SK-N-SH (cell line): ENCODE data around the gene PLPPR2. TPM values are rescaled to one million over a fixed set of nuclear protein-coding genes. Genes with fewer than 3 reads are reported as not detected.
A peak's percentile ranks its signal among the peaks of the same experiment; 100 is the strongest.
"Not testable (repeated sequence)": the region's sequence is repeated elsewhere in the genome, so short reads cannot be mapped to it uniquely, and the experiment has no call there.

ENCODE experiments used
- CTCF ChIA-PET: fragments of 300-600, 350-600 bp; formaldehyde crosslinking; extraction: SDS; loops from one replicate; lab custom pipeline; 2021; lab: Yijun Ruan, JAX
- POLR2A ChIA-PET: fragments of 350-600 bp; sonication (Branson Sonifier 250); formaldehyde crosslinking; extraction: SDS; loops from one replicate; lab custom pipeline; 2020; ENCODE audit warnings: antibody characterized with exemption, inconsistent platforms; lab: Yijun Ruan, JAX
- DNase-seq: peaks from one replicate; pipeline ENCODE4 v3.0.0; 2012
- H2AFZ ChIP-seq: fragments of 200-600 bp; sonication (generic); 2 replicates; pipeline ENCODE4 v1.8.1; 2016; ENCODE audit warnings: antibody characterized with exemption, mild to moderate bottlenecking, low read depth
- H3F3A ChIP-seq: fragments of 200-600 bp; sonication (generic); replicated peaks from 2 replicates; pipeline ENCODE3; 2016; ENCODE audit warnings: antibody characterized with exemption, mild to moderate bottlenecking; ENCODE audit not compliant: insufficient read depth
- H3K27ac ChIP-seq, 2 experiments: fragments of 200-500 bp in 1 of 2; fragments of 200-600 bp in 1 of 2; sonication (Bioruptor generic) in 1 of 2; sonication (generic), shearing (Covaris generic) in 1 of 2; 2 replicates each; pipeline versions ENCODE4 v1.5.1 to v1.6.1; 2014 to 2016; ENCODE audit warnings: low read depth in 2 of 2, inconsistent platforms in 1 of 2, low read length in 1 of 2, mild to moderate bottlenecking in 1 of 2, mixed read lengths in 1 of 2
- H3K27me3 ChIP-seq: fragments of 200-600 bp; sonication (generic), shearing (Covaris generic); 2 replicates; pipeline ENCODE4 v1.6.1; 2016; ENCODE audit warnings: mixed run types; ENCODE audit not compliant: insufficient read depth
- H3K36me3 ChIP-seq, 2 experiments: fragments of 200-500 bp in 1 of 2; fragments of 200-600 bp in 1 of 2; sonication (Bioruptor generic) in 1 of 2; sonication (generic) in 1 of 2; replicated peaks in 1 of 2; 2 replicates each; pipeline versions ENCODE3 to v1.5.1; 2014 to 2016; ENCODE audit warnings: low read length in 1 of 2, mild to moderate bottlenecking in 1 of 2; ENCODE audit not compliant: insufficient read depth in 2 of 2, control insufficient read depth in 1 of 2
- H3K4me1 ChIP-seq, 2 experiments: fragments of 200-500 bp in 1 of 2; fragments of 200-600 bp in 1 of 2; sonication (Bioruptor generic) in 1 of 2; sonication (generic), shearing (Covaris generic) in 1 of 2; 2 replicates each; pipeline versions ENCODE4 v1.5.1 to v1.6.1; 2014 to 2016; ENCODE audit warnings: low read depth in 1 of 2, low read length in 1 of 2, mixed run types in 1 of 2; ENCODE audit not compliant: insufficient read depth in 2 of 2, control insufficient read depth in 1 of 2
- H3K4me2 ChIP-seq: fragments of 200-600 bp; sonication (generic), shearing (Covaris generic); 2 replicates; pipeline ENCODE4 v1.6.1; 2017; ENCODE audit warnings: mixed run types
- H3K4me3 ChIP-seq, 2 experiments: fragments of 200-500 bp in 1 of 2; fragments of 200-600 bp in 1 of 2; sonication (Bioruptor generic) in 1 of 2; sonication (generic), shearing (Covaris generic) in 1 of 2; 2 replicates each; pipeline versions ENCODE4 v1.5.1 to v1.8.1; 2014 to 2016; ENCODE audit warnings: low read depth in 2 of 2, inconsistent platforms in 1 of 2, low read length in 1 of 2, mild to moderate bottlenecking in 1 of 2, mixed read lengths in 1 of 2, moderate library complexity in 1 of 2
- H3K79me2 ChIP-seq: fragments of 200-600 bp; sonication (generic); 2 replicates; pipeline ENCODE4 v1.8.1; 2017; ENCODE audit warnings: mild to moderate bottlenecking; ENCODE audit not compliant: insufficient read depth
- H3K9ac ChIP-seq: fragments of 200-600 bp; sonication (generic); 2 replicates; pipeline ENCODE4 v1.6.1; 2017; ENCODE audit warnings: mixed run types
- H3K9me2 ChIP-seq: fragments of 200-600 bp; sonication (generic); 2 replicates; pipeline ENCODE4 v1.6.1; 2017; ENCODE audit warnings: mixed run types
- H3K9me3 ChIP-seq: fragments of 200-600 bp; sonication (generic); 2 replicates; pipeline ENCODE4 v1.6.1; 2017; ENCODE audit warnings: mixed run types, mild to moderate bottlenecking, moderate library complexity
- H4K20me1 ChIP-seq: fragments of 200-600 bp; sonication (generic); 2 replicates; pipeline ENCODE4 v1.6.1; 2017; ENCODE audit warnings: mild to moderate bottlenecking, mixed run types; ENCODE audit not compliant: insufficient read depth
- CHD2 ChIP-seq: fragments of 150-350 bp; IDR thresholded peaks from 2 replicates; pipeline ENCODE4 v1.6.1; 2018; ENCODE audit warnings: low read length; ENCODE audit not compliant: partially characterized antibody
- EP300 ChIP-seq, 2 experiments: IDR thresholded peaks; 2 replicates each; pipeline versions ENCODE4 v1.4.0 to v1.6.1; 2012; ENCODE audit warnings: borderline replicate concordance in 1 of 2, low read depth in 1 of 2, low read length in 1 of 2
- FOSL2 ChIP-seq: IDR thresholded peaks from 2 replicates; pipeline ENCODE4 v1.4.0; 2012; ENCODE audit warnings: low read depth, mild to moderate bottlenecking, moderate library complexity, borderline replicate concordance
- FOXJ3 ChIP-seq: sonication (generic); formaldehyde crosslinking; IDR thresholded peaks from 2 replicates; pipeline ENCODE4 v1.5.1; 2020; ENCODE audit warnings: mild to moderate bottlenecking, missing genetic modification reagents
- FOXM1 ChIP-seq: IDR thresholded peaks from 2 replicates; pipeline ENCODE4 v1.4.0; 2012; ENCODE audit warnings: low read depth, mild to moderate bottlenecking
- GABPA ChIP-seq: IDR thresholded peaks from 2 replicates; pipeline ENCODE4 v1.4.0; 2012; ENCODE audit warnings: low read depth, mild to moderate bottlenecking
- GATA2 ChIP-seq: sonication (generic); formaldehyde crosslinking; IDR thresholded peaks from 2 replicates; pipeline ENCODE4 v1.5.0; 2020; ENCODE audit warnings: mild to moderate bottlenecking, missing genetic modification reagents
- MXI1 ChIP-seq: IDR thresholded peaks from 2 replicates; pipeline ENCODE4 v1.6.1; 2012; ENCODE audit warnings: mild to moderate bottlenecking, low read depth, low read length, improper control_type of control experiment
- NFIC ChIP-seq: IDR thresholded peaks from 2 replicates; pipeline ENCODE4 v1.4.0; 2012; ENCODE audit warnings: borderline replicate concordance
- RAD21 ChIP-seq: IDR thresholded peaks from 2 replicates; pipeline ENCODE4 v1.6.1; 2012; ENCODE audit warnings: mild to moderate bottlenecking, low read length
- RFX5 ChIP-seq: IDR thresholded peaks from 2 replicates; pipeline ENCODE4 v1.6.1; 2012; ENCODE audit warnings: mild to moderate bottlenecking, improper control_type of control experiment, low read length
- SIN3A ChIP-seq: IDR thresholded peaks from 2 replicates; pipeline ENCODE4 v1.6.1; 2012; ENCODE audit warnings: low read depth, mild to moderate bottlenecking, low read length, moderate library complexity, borderline replicate concordance
- SMC3 ChIP-seq: IDR thresholded peaks from 2 replicates; pipeline ENCODE4 v1.6.1; 2012; ENCODE audit warnings: low read depth, low read length, improper control_type of control experiment
- TAF1 ChIP-seq: IDR thresholded peaks from 2 replicates; pipeline ENCODE4 v1.6.1; 2012; ENCODE audit warnings: low read depth, mild to moderate bottlenecking, low read length, moderate library complexity, borderline replicate concordance
- TCF12 ChIP-seq: IDR thresholded peaks from 2 replicates; pipeline ENCODE4 v1.4.0; 2012
- WGBS: methylation state at CpG from one replicate; pipeline ENCODE4 v1.1.6; 2017; ENCODE audit warnings: low lambda C conversion rate; 5-methylcytosine and 5-hydroxymethylcytosine counted together
- polyA plus RNA-seq, 3 experiments: library from polyadenylated mRNA; depleted of rRNA; stranded (reverse); fragments of >200 nt; gene quantifications; 2 replicates each; pipeline ENCODE4 v1.2.3, GENCODE V29; 2012
- TF ChIP-seq, protein P1 (sequence below): fragments of 150-350 bp; IDR thresholded peaks from 2 replicates; pipeline ENCODE4 v1.6.1; 2016; ENCODE audit warnings: mild to moderate bottlenecking, low read depth, low read length
- TF ChIP-seq, protein P2 (sequence below): fragments of 150-350 bp; IDR thresholded peaks from 2 replicates; pipeline ENCODE4 v1.6.1; 2017; ENCODE audit warnings: antibody characterized with exemption, low read length, low read depth, borderline replicate concordance
- TF ChIP-seq, protein P3 (sequence below): IDR thresholded peaks from 2 replicates; pipeline ENCODE4 v1.4.0; 2012; ENCODE audit warnings: low read depth, borderline replicate concordance

Gene PLPPR2
- polyA plus RNA-seq, 1 of the 3 experiments (the other 2 are of a cell fraction), result 26.2 TPM

DNA sequence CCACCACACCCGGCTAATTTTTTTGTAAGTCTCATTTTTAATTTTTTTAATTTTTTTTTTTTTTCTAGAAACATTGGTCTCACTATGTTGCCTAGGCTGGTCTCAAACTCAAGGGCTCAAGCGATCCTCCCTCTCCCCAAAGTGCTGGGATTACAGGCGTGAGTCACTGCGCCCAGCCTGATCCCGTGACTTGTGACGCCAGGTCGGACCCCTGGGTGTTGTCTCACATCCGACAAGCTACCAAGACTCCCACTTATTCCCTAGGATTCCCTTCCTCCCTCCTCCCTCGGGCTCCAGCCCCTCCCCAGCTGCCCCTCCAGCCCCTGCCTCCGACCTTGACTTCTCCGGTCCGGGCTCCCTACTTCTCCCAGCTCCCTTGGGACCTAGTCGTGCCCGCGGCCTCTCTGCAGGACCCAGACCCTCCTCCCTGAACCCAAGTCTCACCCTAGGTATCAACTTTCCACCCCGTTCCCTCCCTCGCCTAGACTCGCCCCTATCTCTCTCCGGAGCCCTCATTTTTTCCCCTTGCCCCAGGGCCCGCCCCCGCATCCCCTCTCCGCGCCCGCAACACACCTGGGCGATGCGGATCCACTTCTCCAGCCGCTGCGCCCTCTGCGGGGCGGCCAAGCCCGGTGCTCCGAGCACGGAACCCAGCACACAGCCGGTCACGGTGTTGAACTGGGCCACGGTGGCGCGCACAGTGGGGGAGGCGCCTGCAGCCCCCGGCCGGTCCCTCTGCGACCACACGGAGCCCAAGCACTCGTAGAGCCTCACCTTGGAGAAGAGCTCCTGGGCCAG lies 50.8 kb downstream of the PLPPR2 start:
- Histone ChIP-seq H3F3A (peaks cover under 1% of the 10 kb centered on the region), H3K4me3 (no peak overlapping the region), H2AFZ (no peak overlapping the region), H3K36me3 (no peaks in the 10 kb centered on the region), H3K4me1 (no peaks in the 10 kb centered on the region), H3K9ac (no peak overlapping the region), H3K4me2 (no peak overlapping the region), H3K27me3 (no peaks in the 10 kb centered on the region), H3K9me2 (no peaks in the 10 kb centered on the region), H3K27ac (no peak overlapping the region), H3K9me3 (no peaks in the 10 kb centered on the region), H3K79me2 (no peaks in the 10 kb centered on the region), H4K20me1 (no peaks in the 10 kb centered on the region)
- WGBS, result 96% methylated on average over 38 of the region's 44 CpGs
- DNase-seq, result peak; percentile 20
- TF ChIP-seq GATA2 (CRISPR knock-in tag), result no peak
- no peak for TF ChIP-seq SIN3A
- no peak for TF ChIP-seq SMC3
- no peak for TF ChIP-seq FOXJ3 (CRISPR knock-in tag)
- TF ChIP-seq, protein P1, sequence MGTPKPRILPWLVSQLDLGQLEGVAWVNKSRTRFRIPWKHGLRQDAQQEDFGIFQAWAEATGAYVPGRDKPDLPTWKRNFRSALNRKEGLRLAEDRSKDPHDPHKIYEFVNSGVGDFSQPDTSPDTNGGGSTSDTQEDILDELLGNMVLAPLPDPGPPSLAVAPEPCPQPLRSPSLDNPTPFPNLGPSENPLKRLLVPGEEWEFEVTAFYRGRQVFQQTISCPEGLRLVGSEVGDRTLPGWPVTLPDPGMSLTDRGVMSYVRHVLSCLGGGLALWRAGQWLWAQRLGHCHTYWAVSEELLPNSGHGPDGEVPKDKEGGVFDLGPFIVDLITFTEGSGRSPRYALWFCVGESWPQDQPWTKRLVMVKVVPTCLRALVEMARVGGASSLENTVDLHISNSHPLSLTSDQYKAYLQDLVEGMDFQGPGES, result no peak
- TF ChIP-seq RFX5, result no peak
- no peak for TF ChIP-seq GABPA
- no peak for TF ChIP-seq NFIC
- TF ChIP-seq TAF1, result no peak
- TF ChIP-seq, protein P2, sequence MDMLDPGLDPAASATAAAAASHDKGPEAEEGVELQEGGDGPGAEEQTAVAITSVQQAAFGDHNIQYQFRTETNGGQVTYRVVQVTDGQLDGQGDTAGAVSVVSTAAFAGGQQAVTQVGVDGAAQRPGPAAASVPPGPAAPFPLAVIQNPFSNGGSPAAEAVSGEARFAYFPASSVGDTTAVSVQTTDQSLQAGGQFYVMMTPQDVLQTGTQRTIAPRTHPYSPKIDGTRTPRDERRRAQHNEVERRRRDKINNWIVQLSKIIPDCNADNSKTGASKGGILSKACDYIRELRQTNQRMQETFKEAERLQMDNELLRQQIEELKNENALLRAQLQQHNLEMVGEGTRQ, result no peak
- no peak for TF ChIP-seq TCF12
- no peak for TF ChIP-seq RAD21
- TF ChIP-seq, protein P3, sequence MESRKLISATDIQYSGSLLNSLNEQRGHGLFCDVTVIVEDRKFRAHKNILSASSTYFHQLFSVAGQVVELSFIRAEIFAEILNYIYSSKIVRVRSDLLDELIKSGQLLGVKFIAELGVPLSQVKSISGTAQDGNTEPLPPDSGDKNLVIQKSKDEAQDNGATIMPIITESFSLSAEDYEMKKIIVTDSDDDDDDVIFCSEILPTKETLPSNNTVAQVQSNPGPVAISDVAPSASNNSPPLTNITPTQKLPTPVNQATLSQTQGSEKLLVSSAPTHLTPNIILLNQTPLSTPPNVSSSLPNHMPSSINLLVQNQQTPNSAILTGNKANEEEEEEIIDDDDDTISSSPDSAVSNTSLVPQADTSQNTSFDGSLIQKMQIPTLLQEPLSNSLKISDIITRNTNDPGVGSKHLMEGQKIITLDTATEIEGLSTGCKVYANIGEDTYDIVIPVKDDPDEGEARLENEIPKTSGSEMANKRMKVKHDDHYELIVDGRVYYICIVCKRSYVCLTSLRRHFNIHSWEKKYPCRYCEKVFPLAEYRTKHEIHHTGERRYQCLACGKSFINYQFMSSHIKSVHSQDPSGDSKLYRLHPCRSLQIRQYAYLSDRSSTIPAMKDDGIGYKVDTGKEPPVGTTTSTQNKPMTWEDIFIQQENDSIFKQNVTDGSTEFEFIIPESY, result no peak
- TF ChIP-seq MXI1, result no peak
- TF ChIP-seq EP300 (IDR thresholded peaks at IDR 0.05; ENCODE audit: borderline replicate concordance in 1 of 2, low read depth in 1 of 2, low read length in 1 of 2), result no peak
- no peak for TF ChIP-seq CHD2
- TF ChIP-seq FOXM1, result no peak
- TF ChIP-seq FOSL2, result no peak
- ChIA-PET CTCF (interaction anchor here (0.6 to 2.2 kb wide), 6 partner anchors 13 to 319 kb away, joined by 3 to 6 read pairs (median 4); partner anchors contain the start of genes EPOR, ODAD3, PRKCSH and RGL3), POLR2A (no interaction called here)

DNA sequence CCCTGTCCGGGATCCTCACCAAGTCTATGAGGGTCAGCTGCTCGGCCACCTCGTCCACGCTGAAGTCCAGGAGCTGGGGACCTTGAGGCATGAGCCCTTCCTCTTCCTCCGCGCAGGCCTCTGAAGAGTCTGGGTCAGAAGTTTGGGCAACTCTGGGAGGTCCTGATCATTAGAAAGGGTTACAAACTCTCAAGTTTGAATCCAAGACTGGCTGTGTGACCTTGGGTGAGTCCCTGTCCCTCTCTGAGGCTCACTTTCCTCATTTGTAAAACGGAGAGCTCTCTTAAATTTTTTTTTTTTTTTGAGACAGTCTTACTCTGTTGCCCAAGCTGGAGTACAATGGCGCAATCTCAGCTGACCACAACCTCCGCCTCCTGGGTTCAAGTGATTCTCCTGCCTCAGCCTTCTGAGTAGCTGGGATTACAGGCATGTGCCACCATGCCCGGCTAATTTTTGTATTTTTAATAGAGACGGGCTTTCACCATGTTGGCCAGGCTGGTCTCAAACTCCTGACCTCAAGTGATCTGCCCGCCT lies 51.5 kb downstream of the PLPPR2 start:
- H3K9ac ChIP-seq, H3K4me1 ChIP-seq, H3K9me2 ChIP-seq, POLR2A ChIA-PET, H3K27ac ChIP-seq, H3K4me3 ChIP-seq, H3K9me3 ChIP-seq, H3K36me3 ChIP-seq, H2AFZ ChIP-seq, DNase-seq, H4K20me1 ChIP-seq, H3K27me3 ChIP-seq, H3K79me2 ChIP-seq, H3K4me2 ChIP-seq, H3F3A ChIP-seq: not testable (repeated sequence)
- 94% methylated on average over 9 of the region's 12 CpGs for WGBS
- CTCF ChIA-PET, result interaction anchor here (1.0 to 2.2 kb wide), 6 partner anchors 11 to 39 kb away, joined by 3 to 6 read pairs (median 4); partner anchors contain the start of genes ODAD3, PRKCSH and RGL3
